SJCRH30 (cell line): ENCODE results near the gene GRID1. TPM values are rescaled to one million over a fixed set of nuclear protein-coding genes. Genes with fewer than 3 reads are reported as not detected.

Experiments used
- DNase-seq, 2 experiments: peaks; one replicate each; pipeline ENCODE4 v3.0.0-alpha.2; 2015 to 2020
- H3K27ac ChIP-seq: fragments of 250-450 bp; sonication (Bioruptor Pico); 2 replicates; pipeline ENCODE4 v1.5.1; 2020; ENCODE audit warnings: mild to moderate bottlenecking, moderate library complexity
- H3K27me3 ChIP-seq: fragments of 250-450 bp; sonication (Bioruptor Pico); 2 replicates; pipeline ENCODE4 v1.5.1; 2020; ENCODE audit warnings: mild to moderate bottlenecking, moderate library complexity
- H3K36me3 ChIP-seq: fragments of 250-450 bp; sonication (Bioruptor Pico); 2 replicates; pipeline ENCODE4 v1.5.1; 2020; ENCODE audit warnings: mild to moderate bottlenecking, moderate library complexity
- H3K4me1 ChIP-seq: fragments of 250-450 bp; sonication (Bioruptor Pico); 2 replicates; pipeline ENCODE4 v1.5.1; 2020; ENCODE audit warnings: mild to moderate bottlenecking, moderate library complexity
- H3K4me3 ChIP-seq: fragments of 250-450 bp; sonication (Bioruptor Pico); 2 replicates; pipeline ENCODE4 v1.5.1; 2020; ENCODE audit warnings: mild to moderate bottlenecking, moderate library complexity
- H3K9me3 ChIP-seq: fragments of 250-450 bp; sonication (Bioruptor Pico); replicated peaks from 2 replicates; pipeline ENCODE4 v1.5.1; 2020; ENCODE audit warnings: mild to moderate bottlenecking, moderate library complexity
- total RNA-seq: library from RNA; depleted of rRNA; stranded (reverse); fragments of >200 nt; shearing (Covaris generic); gene quantifications from 2 replicates; pipeline ENCODE4 v1.2.3, GENCODE V29; 2014

The GRID1 gene
- total RNA-seq, 1 experiment from 2014 or later, result not detected

DNA sequence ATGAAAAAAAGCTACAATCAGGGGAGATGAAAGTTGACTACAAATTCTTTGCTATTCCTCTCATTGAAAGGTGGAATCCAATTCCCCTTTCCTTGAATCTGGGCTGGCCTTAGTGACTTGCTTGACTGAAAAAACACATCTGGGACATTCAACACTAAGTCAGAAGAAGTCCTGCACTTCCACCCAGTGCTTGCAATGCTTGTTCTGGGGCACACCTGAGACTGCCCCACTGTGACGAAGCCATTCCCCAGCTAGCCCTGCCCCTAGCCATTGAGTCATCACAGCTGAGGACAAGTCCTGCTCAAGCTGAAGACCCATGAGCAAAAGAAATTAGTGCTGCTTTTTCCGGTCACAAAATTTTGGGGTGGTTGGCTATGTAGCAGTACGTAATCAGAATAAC is 19.2 kb upstream of the GRID1 start:
- Histone ChIP-seq H3K27ac (no peak overlapping the region), H3K4me3 (no peak overlapping the region), H3K4me1 (no peaks in the 10 kb centered on the region), H3K27me3 (no peaks in the 10 kb centered on the region), H3K9me3 (no peaks in the 10 kb centered on the region), H3K36me3 (no peaks in the 10 kb centered on the region)
- DNase-seq, result no peak

DNA sequence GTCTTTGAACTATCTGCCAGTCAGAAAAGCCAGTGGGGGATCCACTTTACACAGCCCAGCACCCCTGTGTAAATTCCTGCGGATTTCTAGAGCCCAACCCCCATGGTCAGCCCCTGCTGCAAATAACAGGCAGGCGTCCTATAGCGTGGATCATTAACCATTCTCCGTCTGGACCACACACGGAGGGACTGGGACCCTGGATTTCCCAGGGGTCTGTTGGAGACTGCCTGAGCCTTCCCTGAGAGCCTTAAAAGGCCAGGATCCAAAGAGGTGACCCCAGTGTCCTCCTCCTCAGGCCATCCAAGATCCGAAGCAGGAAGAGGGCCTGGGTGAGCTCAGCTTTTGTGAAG is 11.2 kb upstream of the GRID1 start:
- no peaks in the 10 kb centered on the region for H3K9me3 ChIP-seq
- H3K36me3 ChIP-seq, result no peaks in the 10 kb centered on the region
- H3K4me1 ChIP-seq, result no peaks in the 10 kb centered on the region
- DNase-seq, result no peak
- no peaks in the 10 kb centered on the region for H3K27me3 ChIP-seq
- H3K4me3 ChIP-seq, result no peak overlapping the region
- H3K27ac ChIP-seq, result no peak overlapping the region

- peak in 1 of 2 experiments; percentile 17 for DNase-seq
Observed at GRCh38 chr10:86376852-86377796, 10.5 kb upstream of the GRID1 start.

DNA sequence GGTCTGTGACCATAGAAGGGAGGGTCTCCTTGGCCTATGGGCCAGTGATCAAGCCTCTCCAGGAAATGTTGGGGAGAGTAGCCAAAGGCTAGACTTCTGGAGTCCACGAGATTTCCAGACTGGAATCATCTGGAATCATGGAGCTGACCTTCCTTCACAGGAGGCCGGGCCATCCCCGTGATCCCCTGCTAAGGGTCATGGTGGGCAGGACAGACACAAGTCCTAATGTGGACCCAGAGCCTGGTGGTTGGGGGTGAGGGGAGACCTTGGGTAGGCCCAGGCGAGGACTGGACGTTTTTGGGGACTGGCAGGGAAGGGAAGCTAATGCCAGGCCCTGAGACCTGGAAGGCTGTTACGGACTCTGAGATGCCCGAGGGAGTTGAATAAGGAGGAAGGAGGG is 9.8 kb upstream of the GRID1 start:
- no peak overlapping the region for H3K4me3 ChIP-seq
- H3K27ac ChIP-seq, result no peak overlapping the region
- H3K4me1 ChIP-seq, result no peaks in the 10 kb centered on the region
- H3K36me3 ChIP-seq, result no peaks in the 10 kb centered on the region
- H3K27me3 ChIP-seq, result no peaks in the 10 kb centered on the region
- H3K9me3 ChIP-seq, result no peaks in the 10 kb centered on the region
- no peak for DNase-seq

More at GRCh38 chr10:86376852-86377796, 10.5 kb upstream of the GRID1 start:
- Histone ChIP-seq H3K36me3 (no peaks in the 10 kb centered on the region), H3K27ac (no peak overlapping the region), H3K4me3 (no peak overlapping the region), H3K9me3 (no peaks in the 10 kb centered on the region), H3K27me3 (no peaks in the 10 kb centered on the region), H3K4me1 (no peaks in the 10 kb centered on the region)

GRCh38 chr10:86375204-86375603 is 8.6 kb upstream of the GRID1 start:
- Histone ChIP-seq H3K27ac (no peak overlapping the region), H3K4me3 (no peak overlapping the region), H3K36me3 (no peaks in the 10 kb centered on the region), H3K9me3 (no peaks in the 10 kb centered on the region), H3K27me3 (no peaks in the 10 kb centered on the region), H3K4me1 (no peaks in the 10 kb centered on the region)
- DNase-seq, result no peak

GRCh38 chr10:86374664-86375063 is 8.1 kb upstream of the GRID1 start:
- Histone ChIP-seq H3K9me3 (no peaks in the 10 kb centered on the region), H3K4me3 (no peak overlapping the region), H3K27ac (no peak overlapping the region), H3K4me1 (no peaks in the 10 kb centered on the region), H3K36me3 (no peaks in the 10 kb centered on the region), H3K27me3 (no peaks in the 10 kb centered on the region)
- DNase-seq, result no peak

GRCh38 chr10:86373828-86374227 is 7.2 kb upstream of the GRID1 start:
- Histone ChIP-seq H3K4me1 (no peaks in the 10 kb centered on the region), H3K27ac (no peak overlapping the region), H3K36me3 (no peaks in the 10 kb centered on the region), H3K9me3 (no peaks in the 10 kb centered on the region), H3K4me3 (no peak overlapping the region), H3K27me3 (no peaks in the 10 kb centered on the region)
- DNase-seq, result no peak

- no peak overlapping the region for H3K27ac ChIP-seq
- no peaks in the 10 kb centered on the region for H3K36me3 ChIP-seq
- no peaks in the 10 kb centered on the region for H3K4me1 ChIP-seq
- no peaks in the 10 kb centered on the region for H3K27me3 ChIP-seq
- H3K4me3 ChIP-seq, result no peak overlapping the region
- no peak for DNase-seq
- H3K9me3 ChIP-seq, result no peaks in the 10 kb centered on the region
Observed at GRCh38 chr10:86373251-86373650, 6.7 kb upstream of the GRID1 start.

GRCh38 chr10:86372784-86373239 is 6.2 kb upstream of the GRID1 start:
- DNase-seq, result no peak
- no peaks in the 10 kb centered on the region for H3K4me1 ChIP-seq
- H3K4me3 ChIP-seq, result no peak overlapping the region
- no peaks in the 10 kb centered on the region for H3K36me3 ChIP-seq
- no peaks in the 10 kb centered on the region for H3K9me3 ChIP-seq
- H3K27ac ChIP-seq, result no peak overlapping the region
- H3K27me3 ChIP-seq, result no peaks in the 10 kb centered on the region

DNA sequence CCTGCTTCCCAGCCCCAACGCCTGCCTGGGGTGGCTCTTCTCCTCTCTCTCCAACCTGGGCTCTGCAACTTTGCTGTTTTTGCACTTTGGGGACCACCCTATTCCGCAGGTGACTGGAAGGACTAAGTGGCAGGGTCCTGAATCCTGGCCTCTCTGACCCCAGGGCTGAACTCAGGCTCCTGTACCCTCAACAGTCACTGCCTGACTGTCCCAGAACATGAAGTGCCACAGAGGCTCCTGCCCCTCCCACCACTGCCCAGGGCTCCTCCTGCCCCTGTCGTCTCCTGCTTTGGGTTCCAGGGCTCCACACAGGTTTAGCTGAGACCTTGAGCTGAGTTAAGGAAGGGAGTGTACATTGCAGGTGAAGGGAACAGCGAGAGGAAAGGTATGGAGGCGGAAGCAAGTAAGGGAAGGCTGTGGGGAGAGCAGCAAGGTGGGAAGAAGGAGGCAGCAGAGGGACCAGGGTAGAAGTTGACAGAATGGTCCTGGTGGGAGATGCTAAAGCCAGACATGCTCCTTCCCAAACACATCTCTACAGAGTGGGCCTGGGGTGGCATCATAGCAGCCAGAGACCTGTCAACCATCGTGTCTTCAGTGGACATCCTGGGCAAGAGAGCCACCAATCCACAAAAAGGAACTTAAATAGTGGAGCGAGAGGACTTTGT is 5.7 kb upstream of the GRID1 start:
- H3K9me3 ChIP-seq, result no peaks in the 10 kb centered on the region
- no peak overlapping the region for H3K4me3 ChIP-seq
- H3K27me3 ChIP-seq, result no peaks in the 10 kb centered on the region
- DNase-seq, result no peak
- H3K4me1 ChIP-seq, result no peaks in the 10 kb centered on the region
- no peaks in the 10 kb centered on the region for H3K36me3 ChIP-seq
- H3K27ac ChIP-seq, result no peak overlapping the region

- no peak overlapping the region for H3K27ac ChIP-seq
- no peak for DNase-seq
Observed at GRCh38 chr10:86371691-86372090, 5.1 kb upstream of the GRID1 start.

DNA sequence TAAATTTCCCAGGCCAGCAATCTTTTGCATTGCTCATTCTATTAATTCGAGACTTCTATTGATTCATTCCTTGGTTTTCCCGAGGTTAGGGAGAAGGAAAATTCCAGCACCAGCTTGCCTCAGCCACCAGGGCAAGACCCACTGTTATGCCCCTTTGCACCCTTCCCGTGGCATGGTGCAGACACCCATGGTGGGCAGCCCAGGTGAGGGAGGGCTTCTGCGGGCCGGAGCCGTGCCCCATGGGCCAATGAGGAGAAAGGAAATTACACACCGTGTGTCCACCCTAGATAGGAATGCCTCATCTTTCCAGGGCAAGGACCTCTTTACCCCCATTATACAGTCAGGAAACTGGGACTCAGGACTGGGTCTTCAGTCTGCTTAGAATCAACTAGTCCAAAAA is 4.5 kb upstream of the GRID1 start:
- H3K36me3 ChIP-seq, result no peaks in the 10 kb centered on the region
- no peaks in the 10 kb centered on the region for H3K27me3 ChIP-seq
- no peak overlapping the region for H3K27ac ChIP-seq
- no peaks in the 10 kb centered on the region for H3K9me3 ChIP-seq
- DNase-seq, result no peak
- no peaks in the 10 kb centered on the region for H3K4me1 ChIP-seq
- no peak overlapping the region for H3K4me3 ChIP-seq

More at GRCh38 chr10:86371691-86372090, 5.1 kb upstream of the GRID1 start:
- H3K36me3 ChIP-seq, result no peaks in the 10 kb centered on the region
- H3K4me1 ChIP-seq, result no peaks in the 10 kb centered on the region
- H3K4me3 ChIP-seq, result no peak overlapping the region
- no peaks in the 10 kb centered on the region for H3K27me3 ChIP-seq
- H3K9me3 ChIP-seq, result no peaks in the 10 kb centered on the region

DNA sequence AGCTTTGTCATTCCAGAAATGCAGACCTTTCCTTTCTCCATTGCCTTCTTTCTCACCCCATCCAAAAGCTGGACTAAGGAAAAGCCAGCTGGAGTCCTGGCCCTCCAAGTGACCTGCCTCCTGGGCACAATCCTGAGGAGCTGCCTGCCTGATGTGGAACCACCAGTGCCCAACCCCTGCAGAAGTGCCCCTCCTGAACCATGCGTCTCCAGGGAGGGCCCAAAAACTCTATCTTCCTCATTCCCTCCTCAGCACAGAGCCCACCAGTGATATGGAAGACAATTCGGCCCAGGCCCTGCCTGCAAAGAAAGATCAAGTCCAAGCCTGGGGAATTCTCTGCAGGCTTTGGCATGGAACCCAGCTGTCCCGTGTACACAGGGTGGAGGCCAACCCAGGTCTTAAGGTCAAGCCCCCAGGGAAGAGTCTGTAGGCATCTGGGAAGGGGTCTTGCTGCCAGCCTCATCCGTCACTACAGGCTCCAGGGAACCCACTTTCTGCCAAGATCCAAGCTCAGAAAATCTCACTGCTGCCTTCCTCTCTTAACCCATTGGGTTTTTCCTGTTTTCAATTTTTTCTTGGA is 3.5 kb upstream of the GRID1 start:
- DNase-seq, result no peak
- Histone ChIP-seq H3K9me3 (no peaks in the 10 kb centered on the region), H3K27me3 (no peaks in the 10 kb centered on the region)

DNA sequence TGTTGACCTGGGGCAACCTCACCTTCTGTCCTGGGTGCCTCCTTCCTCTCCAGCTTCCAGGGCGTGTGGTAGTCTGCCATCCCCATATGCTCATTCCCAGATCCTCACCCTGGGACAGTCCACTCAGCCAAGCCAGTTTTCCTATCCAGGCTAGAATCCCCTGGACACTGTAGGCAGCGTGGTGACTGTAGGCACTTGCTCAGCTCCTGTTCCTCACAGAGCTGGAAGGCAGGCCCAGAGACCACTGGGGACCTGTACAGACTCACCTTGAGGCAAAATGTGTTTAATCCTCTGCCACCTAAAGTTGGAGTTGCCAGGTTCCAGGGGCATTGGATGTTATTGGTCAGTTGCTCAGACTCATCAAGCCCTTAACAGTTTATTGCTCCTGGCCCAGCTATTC is 2.4 kb upstream of the GRID1 start:
- H3K27ac ChIP-seq, result no peak overlapping the region
- H3K4me3 ChIP-seq, result no peak overlapping the region
- no peaks in the 10 kb centered on the region for H3K27me3 ChIP-seq
- DNase-seq, result no peak
- H3K9me3 ChIP-seq, result no peaks in the 10 kb centered on the region
- H3K4me1 ChIP-seq, result no peaks in the 10 kb centered on the region
- no peaks in the 10 kb centered on the region for H3K36me3 ChIP-seq

More for the DNA sequence above, 3.5 kb upstream of the GRID1 start:
- Histone ChIP-seq H3K36me3 (no peaks in the 10 kb centered on the region), H3K27ac (no peak overlapping the region), H3K4me3 (no peak overlapping the region), H3K4me1 (no peaks in the 10 kb centered on the region)

GRCh38 chr10:86368046-86368445 is 1.5 kb upstream of the GRID1 start:
- DNase-seq, result no peak

More at GRCh38 chr10:86368046-86368445, 1.5 kb upstream of the GRID1 start:
- H3K36me3 ChIP-seq, result no peaks in the 10 kb centered on the region
- H3K27ac ChIP-seq, result no peak overlapping the region
- no peaks in the 10 kb centered on the region for H3K4me1 ChIP-seq
- no peaks in the 10 kb centered on the region for H3K27me3 ChIP-seq
- H3K4me3 ChIP-seq, result no peak overlapping the region
- H3K9me3 ChIP-seq, result no peaks in the 10 kb centered on the region
